ENCODE results near the gene TEKTIP1.

- TF ChIP-seq CTCF (IDR thresholded peaks at IDR 0.05) (no peak), EP300 (IDR thresholded peaks at IDR 0.05) (no peak), POLR2AphosphoS5 (IDR thresholded peaks at IDR 0.05) (no peak)
Observed at GRCh38 chr19:3535563-3535965, 3.4 kb upstream of the TEKTIP1 start.

All from upper lobe of left lung (tissue), 4 donors.